HEK293 (cell line): Measurements from ENCODE around the gene CD33.

Source experiments
- CTCF ChIA-PET: fragments of 350-600 bp; formaldehyde crosslinking; extraction: SDS; loops from one replicate; lab custom pipeline; 2021; ENCODE audit warnings: antibody characterized with exemption; lab: Yijun Ruan, JAX
- POLR2A ChIA-PET: fragments of 300-600 bp; formaldehyde crosslinking; extraction: SDS; loops from one replicate; lab custom pipeline; 2020; ENCODE audit warnings: antibody characterized with exemption, inconsistent platforms; lab: Yijun Ruan, JAX
- H3K27ac ChIP-seq: fragments of 200-500 bp; sonication (Bioruptor generic); 2 replicates; pipeline ENCODE4 v1.5.1; 2014; ENCODE audit warnings: low read depth, low read length, control low read depth, inconsistent platforms; ENCODE audit errors: extremely low read depth
- H3K36me3 ChIP-seq, 2 experiments: fragments of 200-500 bp in 1 of 2; sonication (Bioruptor generic) in 1 of 2; 1 replicate in 1 of 2; 2 replicates in 1 of 2; pipeline ENCODE4 v1.5.1; 2014 to 2017; ENCODE audit warnings: inconsistent platforms in 2 of 2, low read length in 2 of 2; ENCODE audit not compliant: control insufficient read depth in 2 of 2, insufficient read depth in 1 of 2
- H3K4me1 ChIP-seq: fragments of 200-500 bp; sonication (Bioruptor generic); 2 replicates; pipeline ENCODE4 v1.5.1; 2014; ENCODE audit warnings: mild to moderate bottlenecking, low read length, inconsistent platforms; ENCODE audit not compliant: control insufficient read depth, insufficient read depth
- H3K4me3 ChIP-seq: 2 replicates; pipeline ENCODE4 v1.5.1; 2011; ENCODE audit warnings: low read depth, mild to moderate bottlenecking, control low read depth, low read length, moderate library complexity
- H3K9me3 ChIP-seq: fragments of 200-500 bp; sonication (Bioruptor generic); 2 replicates; pipeline ENCODE4 v1.5.1; 2014; ENCODE audit warnings: low read depth, low read length, inconsistent platforms; ENCODE audit not compliant: control insufficient read depth, insufficient read depth
- CTCF ChIP-seq: fragments of 450-650 bp; formaldehyde crosslinking; IDR thresholded peaks from 2 replicates; pipeline ENCODE4 v1.5.1; 2016; ENCODE audit warnings: missing biosample characterization, missing genetic modification characterization
- FEZF1 ChIP-seq: fragments of 450-650 bp; formaldehyde crosslinking; IDR thresholded peaks from 2 replicates; pipeline ENCODE4 v1.5.1; 2016; ENCODE audit warnings: missing biosample characterization, missing genetic modification characterization
- GFI1B ChIP-seq: fragments of 450-650 bp; formaldehyde crosslinking; IDR thresholded peaks from 2 replicates; pipeline ENCODE4 v1.5.1; 2016; ENCODE audit warnings: missing biosample characterization, missing genetic modification characterization
- OVOL3 ChIP-seq: fragments of 450-650 bp; formaldehyde crosslinking; IDR thresholded peaks from 2 replicates; pipeline ENCODE4 v1.5.1; 2016; ENCODE audit warnings: missing biosample characterization, missing genetic modification characterization
- PRDM1 ChIP-seq: fragments of 450-650 bp; formaldehyde crosslinking; IDR thresholded peaks from 2 replicates; pipeline ENCODE4; 2016; ENCODE audit warnings: missing biosample characterization, missing genetic modification characterization
- SCRT2 ChIP-seq: fragments of 450-650 bp; formaldehyde crosslinking; IDR thresholded peaks from 2 replicates; pipeline ENCODE4 v1.5.1; 2016; ENCODE audit warnings: missing biosample characterization, missing genetic modification characterization
- SETDB1 ChIP-seq: IDR thresholded peaks from one replicate; pipeline ENCODE4 v1.6.1; 2017; ENCODE audit warnings: mild to moderate bottlenecking, low read length, moderate library complexity, mixed read lengths; ENCODE audit not compliant: insufficient read length
- SP2 ChIP-seq: fragments of 450-650 bp; formaldehyde crosslinking; IDR thresholded peaks from 2 replicates; pipeline ENCODE4 v1.5.1; 2016; ENCODE audit warnings: missing biosample characterization, missing genetic modification characterization
- TRIM28 ChIP-seq: IDR thresholded peaks from 2 replicates; pipeline ENCODE4 v1.6.1; 2011; ENCODE audit warnings: low read length, control low read depth, borderline replicate concordance
- ZBTB21 ChIP-seq: fragments of 450-650 bp; formaldehyde crosslinking; IDR thresholded peaks from 2 replicates; pipeline ENCODE4 v1.5.1; 2017; ENCODE audit warnings: missing biosample characterization, missing genetic modification characterization
- ZNF133 ChIP-seq: fragments of 450-650 bp; formaldehyde crosslinking; IDR thresholded peaks from 2 replicates; pipeline ENCODE4 v1.5.1; 2016; ENCODE audit warnings: missing biosample characterization, missing genetic modification characterization
- ZNF146 ChIP-seq: fragments of 450-650 bp; formaldehyde crosslinking; IDR thresholded peaks from 2 replicates; pipeline ENCODE4 v1.5.1; 2016; ENCODE audit warnings: missing biosample characterization, missing genetic modification characterization
- ZNF202 ChIP-seq: fragments of 450-650 bp; formaldehyde crosslinking; IDR thresholded peaks from 2 replicates; pipeline ENCODE4 v1.5.1; 2016; ENCODE audit warnings: missing biosample characterization, missing genetic modification characterization, borderline replicate concordance
- ZNF292 ChIP-seq: fragments of 450-650 bp; formaldehyde crosslinking; IDR thresholded peaks from 2 replicates; pipeline ENCODE4 v1.5.1; 2016; ENCODE audit warnings: low read depth, missing biosample characterization, missing genetic modification characterization, borderline replicate concordance
- ZNF416 ChIP-seq: fragments of 450-650 bp; formaldehyde crosslinking; IDR thresholded peaks from 2 replicates; pipeline ENCODE4 v1.5.1; 2016; ENCODE audit warnings: missing biosample characterization, missing genetic modification characterization
- ZNF423 ChIP-seq: fragments of 450-650 bp; formaldehyde crosslinking; IDR thresholded peaks from 2 replicates; pipeline ENCODE4 v1.5.1; 2016; ENCODE audit warnings: missing biosample characterization, missing genetic modification characterization
- ZNF488 ChIP-seq: fragments of 450-650 bp; formaldehyde crosslinking; IDR thresholded peaks from 2 replicates; pipeline ENCODE4 v1.5.1; 2016; ENCODE audit warnings: missing biosample characterization, missing genetic modification characterization
- ZNF654 ChIP-seq: fragments of 450-650 bp; formaldehyde crosslinking; IDR thresholded peaks from 2 replicates; pipeline ENCODE4 v1.5.1; 2016; ENCODE audit warnings: low read depth, missing biosample characterization, missing genetic modification characterization
- ZNF785 ChIP-seq: fragments of 450-650 bp; formaldehyde crosslinking; IDR thresholded peaks from 2 replicates; pipeline ENCODE4 v1.5.1; 2016; ENCODE audit warnings: missing biosample characterization, missing genetic modification characterization
- ZSCAN5A ChIP-seq: fragments of 450-650 bp; formaldehyde crosslinking; IDR thresholded peaks from 2 replicates; pipeline ENCODE4 v1.5.1; 2016; ENCODE audit warnings: missing biosample characterization, missing genetic modification characterization
- TF ChIP-seq, protein P1 (sequence below): fragments of 450-650 bp; formaldehyde crosslinking; IDR thresholded peaks from 2 replicates; pipeline ENCODE4 v1.5.1; 2016; ENCODE audit warnings: missing biosample characterization, missing genetic modification characterization, borderline replicate concordance
- TF ChIP-seq, protein P2 (sequence below): fragments of 450-650 bp; formaldehyde crosslinking; IDR thresholded peaks from 2 replicates; pipeline ENCODE4 v1.5.1; 2017; ENCODE audit warnings: missing biosample characterization, missing genetic modification characterization
- TF ChIP-seq, protein P3 (sequence below): fragments of 450-650 bp; formaldehyde crosslinking; IDR thresholded peaks from 2 replicates; pipeline ENCODE4 v1.5.1; 2016; ENCODE audit warnings: missing biosample characterization, missing genetic modification characterization

The CD33 gene

GRCh38 chr19:51226067-51226466, 1.2 kb downstream of the CD33 start:
- ChIA-PET CTCF (interaction anchor here (1.3 kb wide), 1 partner anchor 34 kb away, joined by 4 read pairs; no protein-coding TSS in a partner anchor), POLR2A (no interaction called here)
- H3K4me3 ChIP-seq = no peak overlapping the region
- H3K27ac ChIP-seq = no peak overlapping the region
- H3K36me3 ChIP-seq = no peaks in the 10 kb centered on the region; a peak in 1 of 3 replicates
- TF ChIP-seq TRIM28 = no peak
- TF ChIP-seq ZSCAN5A (tag by site-specific recombination) = no peak
- TF ChIP-seq ZNF416 = no peak
- no peak for TF ChIP-seq OVOL3
- TF ChIP-seq GFI1B (tag by site-specific recombination) = no peak
- no peak for TF ChIP-seq ZNF423 (tag by site-specific recombination)
- TF ChIP-seq SP2 = no peak
- H3K9me3 ChIP-seq = no peaks in the 10 kb centered on the region
- H3K4me1 ChIP-seq = no peaks in the 10 kb centered on the region

DNA sequence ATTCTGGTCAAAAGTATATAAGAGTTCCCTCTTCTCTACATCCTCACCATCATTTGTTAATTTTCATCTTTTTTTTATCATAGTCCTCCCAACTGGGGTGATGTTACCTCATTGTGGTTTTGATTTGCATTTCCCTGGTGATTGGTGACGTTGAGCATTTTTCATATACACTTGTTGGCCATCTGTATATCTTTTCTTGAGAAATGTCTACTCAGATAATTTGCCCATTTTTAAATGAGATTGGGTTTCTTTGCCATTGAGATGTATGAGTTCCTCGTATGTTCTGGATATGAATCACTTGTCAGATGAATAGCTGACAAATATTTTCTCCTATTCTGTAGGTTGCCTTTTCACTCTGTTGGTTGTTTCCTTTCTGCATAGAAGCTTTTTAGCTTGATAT, 2.4 kb downstream of the CD33 start:
- H3K4me1 ChIP-seq = no peaks in the 10 kb centered on the region
- CTCF ChIA-PET = interaction anchor here (0.7 to 1.7 kb wide), 2 partner anchors 31 to 173 kb away, joined by 3 read pairs; no protein-coding TSS in a partner anchor
- H3K4me3 ChIP-seq = no peak overlapping the region
- no peaks in the 10 kb centered on the region; a peak in 1 of 3 replicates for H3K36me3 ChIP-seq
- no peaks in the 10 kb centered on the region for H3K9me3 ChIP-seq
- no peak overlapping the region for H3K27ac ChIP-seq
- TF ChIP-seq FEZF1 (tag by site-specific recombination) = no peak
- TF ChIP-seq SCRT2 (tag by site-specific recombination) = no peak
- TF ChIP-seq, all 188 proteins: peak for 0
- POLR2A ChIA-PET = no interaction called here

DNA sequence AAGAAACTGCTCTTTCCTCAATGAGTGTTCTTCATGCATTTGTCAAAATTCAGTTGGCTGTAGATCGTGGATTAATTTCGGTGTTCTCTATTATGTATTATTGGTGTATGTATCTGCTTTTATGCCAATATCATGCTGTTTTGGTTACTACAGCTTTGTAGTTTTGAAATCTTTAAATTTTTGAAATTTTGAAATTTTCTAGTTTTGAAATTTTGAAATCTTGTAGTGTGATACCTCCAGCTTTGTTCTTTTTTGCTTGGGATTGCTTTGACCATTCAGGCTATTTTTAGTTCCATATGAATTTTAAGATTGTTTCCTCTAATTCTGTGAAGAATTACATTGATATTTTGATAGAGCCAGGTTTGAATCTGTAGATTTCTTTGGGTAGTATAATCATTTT, 3.1 kb downstream of the CD33 start:
- no peaks in the 10 kb centered on the region for H3K9me3 ChIP-seq
- POLR2A ChIA-PET = no interaction called here
- H3K4me1 ChIP-seq = no peaks in the 10 kb centered on the region
- H3K4me3 ChIP-seq = no peak overlapping the region
- CTCF ChIA-PET = interaction anchor here (1.7 kb wide), 1 partner anchor 31 kb away, joined by 3 read pairs; no protein-coding TSS in a partner anchor
- H3K27ac ChIP-seq = no peak overlapping the region
- no peaks in the 10 kb centered on the region; a peak in 1 of 3 replicates for H3K36me3 ChIP-seq
- TF ChIP-seq ZBTB21 (tag by site-specific recombination) (no peak), ZNF133 (tag by site-specific recombination) (no peak), ZNF785 (tag by site-specific recombination) (no peak), SETDB1 (no peak), ZNF488 (no peak), ZNF654 (no peak), ZNF292 (tag by site-specific recombination) (no peak), PRDM1 (tag by site-specific recombination) (no peak), CTCF (no peak), ZNF146 (tag by site-specific recombination) (no peak), ZNF202 (no peak)
- TF ChIP-seq, protein P1, sequence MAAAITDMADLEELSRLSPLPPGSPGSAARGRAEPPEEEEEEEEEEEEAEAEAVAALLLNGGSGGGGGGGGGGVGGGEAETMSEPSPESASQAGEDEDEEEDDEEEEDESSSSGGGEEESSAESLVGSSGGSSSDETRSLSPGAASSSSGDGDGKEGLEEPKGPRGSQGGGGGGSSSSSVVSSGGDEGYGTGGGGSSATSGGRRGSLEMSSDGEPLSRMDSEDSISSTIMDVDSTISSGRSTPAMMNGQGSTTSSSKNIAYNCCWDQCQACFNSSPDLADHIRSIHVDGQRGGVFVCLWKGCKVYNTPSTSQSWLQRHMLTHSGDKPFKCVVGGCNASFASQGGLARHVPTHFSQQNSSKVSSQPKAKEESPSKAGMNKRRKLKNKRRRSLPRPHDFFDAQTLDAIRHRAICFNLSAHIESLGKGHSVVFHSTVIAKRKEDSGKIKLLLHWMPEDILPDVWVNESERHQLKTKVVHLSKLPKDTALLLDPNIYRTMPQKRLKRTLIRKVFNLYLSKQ (tag by site-specific recombination) = no peak
- TF ChIP-seq, protein P2, sequence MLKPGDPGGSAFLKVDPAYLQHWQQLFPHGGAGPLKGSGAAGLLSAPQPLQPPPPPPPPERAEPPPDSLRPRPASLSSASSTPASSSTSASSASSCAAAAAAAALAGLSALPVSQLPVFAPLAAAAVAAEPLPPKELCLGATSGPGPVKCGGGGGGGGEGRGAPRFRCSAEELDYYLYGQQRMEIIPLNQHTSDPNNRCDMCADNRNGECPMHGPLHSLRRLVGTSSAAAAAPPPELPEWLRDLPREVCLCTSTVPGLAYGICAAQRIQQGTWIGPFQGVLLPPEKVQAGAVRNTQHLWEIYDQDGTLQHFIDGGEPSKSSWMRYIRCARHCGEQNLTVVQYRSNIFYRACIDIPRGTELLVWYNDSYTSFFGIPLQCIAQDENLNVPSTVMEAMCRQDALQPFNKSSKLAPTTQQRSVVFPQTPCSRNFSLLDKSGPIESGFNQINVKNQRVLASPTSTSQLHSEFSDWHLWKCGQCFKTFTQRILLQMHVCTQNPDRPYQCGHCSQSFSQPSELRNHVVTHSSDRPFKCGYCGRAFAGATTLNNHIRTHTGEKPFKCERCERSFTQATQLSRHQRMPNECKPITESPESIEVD (tag by site-specific recombination) = no peak
- TF ChIP-seq, protein P3, sequence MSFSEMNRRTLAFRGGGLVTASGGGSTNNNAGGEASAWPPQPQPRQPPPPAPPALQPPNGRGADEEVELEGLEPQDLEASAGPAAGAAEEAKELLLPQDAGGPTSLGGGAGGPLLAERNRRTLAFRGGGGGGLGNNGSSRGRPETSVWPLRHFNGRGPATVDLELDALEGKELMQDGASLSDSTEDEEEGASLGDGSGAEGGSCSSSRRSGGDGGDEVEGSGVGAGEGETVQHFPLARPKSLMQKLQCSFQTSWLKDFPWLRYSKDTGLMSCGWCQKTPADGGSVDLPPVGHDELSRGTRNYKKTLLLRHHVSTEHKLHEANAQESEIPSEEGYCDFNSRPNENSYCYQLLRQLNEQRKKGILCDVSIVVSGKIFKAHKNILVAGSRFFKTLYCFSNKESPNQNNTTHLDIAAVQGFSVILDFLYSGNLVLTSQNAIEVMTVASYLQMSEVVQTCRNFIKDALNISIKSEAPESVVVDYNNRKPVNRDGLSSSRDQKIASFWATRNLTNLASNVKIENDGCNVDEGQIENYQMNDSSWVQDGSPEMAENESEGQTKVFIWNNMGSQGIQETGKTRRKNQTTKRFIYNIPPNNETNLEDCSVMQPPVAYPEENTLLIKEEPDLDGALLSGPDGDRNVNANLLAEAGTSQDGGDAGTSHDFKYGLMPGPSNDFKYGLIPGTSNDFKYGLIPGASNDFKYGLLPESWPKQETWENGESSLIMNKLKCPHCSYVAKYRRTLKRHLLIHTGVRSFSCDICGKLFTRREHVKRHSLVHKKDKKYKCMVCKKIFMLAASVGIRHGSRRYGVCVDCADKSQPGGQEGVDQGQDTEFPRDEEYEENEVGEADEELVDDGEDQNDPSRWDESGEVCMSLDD (tag by site-specific recombination) = no peak
